ENCODE data around the gene RASAL1.

RASAL1 gene

GRCh38 chr12:113116875-113117274, 18.7 kb downstream of the RASAL1 start:
- no peak overlapping the region for H4K91ac ChIP-seq (ENCODE audit: low read length)
- H3K79me1 ChIP-seq (replicated peaks; ENCODE audit: low read length, poor library complexity, severe bottlenecking): no peaks in the 10 kb centered on the region
- H2AK5ac ChIP-seq (ENCODE audit: low read length, severe bottlenecking): no peak overlapping the region
- H3K9me3 ChIP-seq (ENCODE audit: control insufficient read depth, low read length): no peaks in the 10 kb centered on the region
- no peak overlapping the region for H2BK120ac ChIP-seq (ENCODE audit: low read depth, low read length)
- H2BK12ac ChIP-seq (ENCODE audit: low read length in 2 of 2): no peak overlapping the region
- H3K4me2 ChIP-seq (ENCODE audit: low read length, poor library complexity, severe bottlenecking): no peak overlapping the region
- no peak overlapping the region for H3K4me3 ChIP-seq (ENCODE audit: insufficient read depth in 1 of 2, low read depth in 1 of 2, low read length in 2 of 2)
- H2BK15ac ChIP-seq (ENCODE audit: low read depth, poor library complexity, severe bottlenecking): no peak overlapping the region
- H3K9ac ChIP-seq (ENCODE audit: low read length): no peak overlapping the region
- no peak overlapping the region for H2BK5ac ChIP-seq (ENCODE audit: low read depth, low read length, poor library complexity, severe bottlenecking)
- peaks cover 22 to 56% of the 10 kb centered on the region in 2 experiments for H3K27me3 ChIP-seq (ENCODE audit: control insufficient read depth in 1 of 2, insufficient read depth in 1 of 2, low read length in 2 of 2)
- H3K4ac ChIP-seq (ENCODE audit: low read depth in 1 of 2, low read length in 2 of 2): no peak overlapping the region
- no peak overlapping the region for H4K8ac ChIP-seq (ENCODE audit: low read length)
- no peak for DNase-seq
- no peak overlapping the region for H3K27ac ChIP-seq (ENCODE audit: low read length, poor library complexity, severe bottlenecking)
- H2AFZ ChIP-seq (ENCODE audit: low read depth, low read length): no peak overlapping the region
- no peak overlapping the region for H3K18ac ChIP-seq (ENCODE audit: low read depth in 1 of 2, low read length in 2 of 2)
- H3K14ac ChIP-seq (ENCODE audit: low read length in 2 of 2): no peak overlapping the region
- no peaks in the 10 kb centered on the region for H3K4me1 ChIP-seq (ENCODE audit: control insufficient read depth, insufficient read depth, low read depth, low read length)
- no peak overlapping the region for H3K23ac ChIP-seq (ENCODE audit: low read length in 2 of 2)
- no peaks in the 10 kb centered on the region for H3K36me3 ChIP-seq (ENCODE audit: control insufficient read depth in 1 of 2, insufficient read depth in 2 of 2, low read depth in 1 of 2, low read length in 2 of 2)
- WGBS: 72% methylated on average over 6 of the region's 6 CpGs

DNA sequence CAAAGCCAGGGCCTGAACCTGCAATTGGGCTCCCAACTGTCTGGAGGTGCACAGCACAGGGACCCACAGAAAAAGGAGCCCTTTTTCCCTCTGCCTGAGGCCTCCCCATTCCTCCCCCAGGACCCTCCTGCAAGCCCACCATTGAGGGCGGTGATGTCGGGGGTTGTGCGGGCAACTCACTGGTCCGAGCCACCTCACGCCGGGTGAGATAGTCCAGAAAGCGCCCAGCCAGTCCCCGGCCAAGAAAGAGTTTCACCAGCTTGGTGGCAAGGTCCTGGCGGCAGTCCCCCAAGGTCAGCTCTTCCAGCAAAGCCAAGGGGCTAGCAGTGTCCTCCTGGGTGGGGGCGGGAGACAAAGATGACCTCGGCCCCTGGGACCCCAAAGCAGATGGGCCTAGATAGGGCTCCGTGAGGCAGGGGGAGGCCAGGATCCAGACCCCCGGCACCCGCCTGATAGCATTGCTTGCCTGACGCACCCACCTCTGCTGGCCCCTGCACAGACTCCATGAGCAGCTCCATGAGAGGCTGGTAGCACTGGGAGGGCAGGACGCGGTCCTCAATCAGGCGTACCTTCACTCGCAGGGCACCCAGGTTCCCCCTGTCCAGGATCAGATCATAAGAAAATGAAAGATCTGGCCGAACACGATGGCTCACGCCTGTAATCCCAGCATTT, 20.0 kb downstream of the RASAL1 start:
- no peak overlapping the region for H2AFZ ChIP-seq (ENCODE audit: low read depth, low read length)
- no peaks in the 10 kb centered on the region for H3K79me1 ChIP-seq (replicated peaks; ENCODE audit: low read length, poor library complexity, severe bottlenecking)
- H2BK15ac ChIP-seq (ENCODE audit: low read depth, poor library complexity, severe bottlenecking): no peak overlapping the region
- no peak overlapping the region for H3K14ac ChIP-seq (ENCODE audit: low read length in 2 of 2)
- no peak overlapping the region for H2BK12ac ChIP-seq (ENCODE audit: low read length in 2 of 2)
- H2BK120ac ChIP-seq (ENCODE audit: low read depth, low read length): no peak overlapping the region
- WGBS: 80% methylated on average over 22 of the region's 22 CpGs
- H3K27ac ChIP-seq (ENCODE audit: low read length, poor library complexity, severe bottlenecking): no peak overlapping the region
- H3K9me3 ChIP-seq (ENCODE audit: control insufficient read depth, low read length): no peaks in the 10 kb centered on the region
- no peaks in the 10 kb centered on the region for H3K36me3 ChIP-seq (ENCODE audit: control insufficient read depth in 1 of 2, insufficient read depth in 2 of 2, low read depth in 1 of 2, low read length in 2 of 2)
- H2AK5ac ChIP-seq (ENCODE audit: low read length, severe bottlenecking): no peak overlapping the region
- H3K4me3 ChIP-seq (ENCODE audit: insufficient read depth in 1 of 2, low read depth in 1 of 2, low read length in 2 of 2): no peak overlapping the region
- no peak overlapping the region for H2BK5ac ChIP-seq (ENCODE audit: low read depth, low read length, poor library complexity, severe bottlenecking)
- no peaks in the 10 kb centered on the region for H3K4me1 ChIP-seq (ENCODE audit: control insufficient read depth, insufficient read depth, low read depth, low read length)
- no peak overlapping the region for H3K9ac ChIP-seq (ENCODE audit: low read length)
- no peak overlapping the region for H3K4me2 ChIP-seq (ENCODE audit: low read length, poor library complexity, severe bottlenecking)
- no peak overlapping the region for H4K91ac ChIP-seq (ENCODE audit: low read length)
- no peak overlapping the region for H3K18ac ChIP-seq (ENCODE audit: low read depth in 1 of 2, low read length in 2 of 2)
- peaks cover 20 to 48% of the 10 kb centered on the region in 2 experiments for H3K27me3 ChIP-seq (ENCODE audit: control insufficient read depth in 1 of 2, insufficient read depth in 1 of 2, low read length in 2 of 2)
- DNase-seq: no peak
- H3K4ac ChIP-seq (ENCODE audit: low read depth in 1 of 2, low read length in 2 of 2): no peak overlapping the region
- no peak overlapping the region for H3K23ac ChIP-seq (ENCODE audit: low read length in 2 of 2)
- H4K8ac ChIP-seq (ENCODE audit: low read length): no peak overlapping the region

GRCh38 chr12:113114447-113115178, 20.9 kb downstream of the RASAL1 start:
- no peak overlapping the region for H2BK5ac ChIP-seq (ENCODE audit: low read depth, low read length, poor library complexity, severe bottlenecking)
- H3K14ac ChIP-seq (ENCODE audit: low read length in 2 of 2): no peak overlapping the region
- no peak overlapping the region for H3K18ac ChIP-seq (ENCODE audit: low read depth in 1 of 2, low read length in 2 of 2)
- H3K23ac ChIP-seq (ENCODE audit: low read length in 2 of 2): no peak overlapping the region
- H3K9ac ChIP-seq (ENCODE audit: low read length): no peak overlapping the region
- no peaks in the 10 kb centered on the region for H3K79me1 ChIP-seq (replicated peaks; ENCODE audit: low read length, poor library complexity, severe bottlenecking)
- no peak overlapping the region for H2BK15ac ChIP-seq (ENCODE audit: low read depth, poor library complexity, severe bottlenecking)
- H3K9me3 ChIP-seq (ENCODE audit: control insufficient read depth, low read length): no peaks in the 10 kb centered on the region
- no peak overlapping the region for H3K4me3 ChIP-seq (ENCODE audit: insufficient read depth in 1 of 2, low read depth in 1 of 2, low read length in 2 of 2)
- H2BK12ac ChIP-seq (ENCODE audit: low read length in 2 of 2): no peak overlapping the region
- peaks cover 15 to 48% of the 10 kb centered on the region in 2 experiments for H3K27me3 ChIP-seq (ENCODE audit: control insufficient read depth in 1 of 2, insufficient read depth in 1 of 2, low read length in 2 of 2)
- H2AK5ac ChIP-seq (ENCODE audit: low read length, severe bottlenecking): no peak overlapping the region
- no peak overlapping the region for H4K8ac ChIP-seq (ENCODE audit: low read length)
- H3K4ac ChIP-seq (ENCODE audit: low read depth in 1 of 2, low read length in 2 of 2): no peak overlapping the region
- H3K36me3 ChIP-seq (ENCODE audit: control insufficient read depth in 1 of 2, insufficient read depth in 2 of 2, low read depth in 1 of 2, low read length in 2 of 2): no peaks in the 10 kb centered on the region
- no peak overlapping the region for H4K91ac ChIP-seq (ENCODE audit: low read length)
- 81% methylated on average over 19 of the region's 19 CpGs for WGBS
- H3K4me2 ChIP-seq (ENCODE audit: low read length, poor library complexity, severe bottlenecking): no peak overlapping the region
- H3K27ac ChIP-seq (ENCODE audit: low read length, poor library complexity, severe bottlenecking): no peak overlapping the region
- no peaks in the 10 kb centered on the region for H3K4me1 ChIP-seq (ENCODE audit: control insufficient read depth, insufficient read depth, low read depth, low read length)
- no peak for DNase-seq
- no peak overlapping the region for H2BK120ac ChIP-seq (ENCODE audit: low read depth, low read length)
- H2AFZ ChIP-seq (ENCODE audit: low read depth, low read length): no peak overlapping the region

DNA sequence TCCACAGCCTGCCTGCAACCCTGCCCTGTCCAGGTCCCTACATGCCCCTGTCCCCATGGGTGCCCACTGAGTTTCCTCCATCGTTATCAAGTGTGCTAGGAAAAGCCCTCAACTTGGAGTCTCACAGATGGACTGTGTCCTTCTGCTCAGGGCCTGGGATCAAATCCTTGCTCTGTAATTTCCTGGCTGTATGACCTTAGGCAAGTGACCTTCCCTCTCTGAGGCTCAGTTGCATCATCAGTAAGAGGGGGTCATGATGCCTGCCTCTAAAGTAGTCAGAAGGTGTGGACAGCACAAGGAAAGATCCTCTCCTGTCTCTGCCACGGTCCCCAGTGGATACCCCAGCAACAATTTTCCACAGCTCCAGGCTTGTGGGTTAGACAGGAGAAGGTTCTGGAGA, 22.2 kb downstream of the RASAL1 start:
- Histone ChIP-seq H2AFZ (ENCODE audit: low read depth, low read length) (no peak overlapping the region), H3K79me1 (replicated peaks; ENCODE audit: low read length, poor library complexity, severe bottlenecking) (no peaks in the 10 kb centered on the region), H4K8ac (ENCODE audit: low read length) (no peak overlapping the region), H3K23ac (ENCODE audit: low read length in 2 of 2) (no peak overlapping the region), H3K4ac (ENCODE audit: low read depth in 1 of 2, low read length in 2 of 2) (no peak overlapping the region), H2AK5ac (ENCODE audit: low read length, severe bottlenecking) (no peak overlapping the region), H3K9me3 (ENCODE audit: control insufficient read depth, low read length) (no peaks in the 10 kb centered on the region), H3K4me2 (ENCODE audit: low read length, poor library complexity, severe bottlenecking) (no peak overlapping the region), H3K4me3 (ENCODE audit: insufficient read depth in 1 of 2, low read depth in 1 of 2, low read length in 2 of 2) (no peak overlapping the region), H3K14ac (ENCODE audit: low read length in 2 of 2) (no peak overlapping the region), H3K9ac (ENCODE audit: low read length) (no peak overlapping the region), H2BK5ac (ENCODE audit: low read depth, low read length, poor library complexity, severe bottlenecking) (no peak overlapping the region), H3K27me3 (ENCODE audit: control insufficient read depth in 1 of 2, insufficient read depth in 1 of 2, low read length in 2 of 2) (peaks cover 11 to 42% of the 10 kb centered on the region in 2 experiments), H3K18ac (ENCODE audit: low read depth in 1 of 2, low read length in 2 of 2) (no peak overlapping the region), H2BK12ac (ENCODE audit: low read length in 2 of 2) (no peak overlapping the region), H3K4me1 (ENCODE audit: control insufficient read depth, insufficient read depth, low read depth, low read length) (no peaks in the 10 kb centered on the region), H3K36me3 (ENCODE audit: control insufficient read depth in 1 of 2, insufficient read depth in 2 of 2, low read depth in 1 of 2, low read length in 2 of 2) (no peaks in the 10 kb centered on the region), H3K27ac (ENCODE audit: low read length, poor library complexity, severe bottlenecking) (no peak overlapping the region), H2BK120ac (ENCODE audit: low read depth, low read length) (no peak overlapping the region), H2BK15ac (ENCODE audit: low read depth, poor library complexity, severe bottlenecking) (no peak overlapping the region), H4K91ac (ENCODE audit: low read length) (no peak overlapping the region)
- 97% methylated on average over 1 of the region's 2 CpGs for WGBS
- no peak for DNase-seq

Data from mesenchymal stem cell (in vitro differentiated cells and primary cell).